KMS-11 (cell line): Measurements from ENCODE around the gene MRPS10.

Experiments used
- H2AFZ ChIP-seq: fragments of 200-600 bp; sonication (generic); 2 replicates; pipeline ENCODE4 v1.6.1; 2016; ENCODE audit warnings: antibody characterized with exemption, mixed run types, low read depth
- H3K27ac ChIP-seq: fragments of 200-600 bp; sonication (generic); 2 replicates; pipeline ENCODE4 v1.6.1; 2016; ENCODE audit warnings: mild to moderate bottlenecking, mixed run types
- H3K27me3 ChIP-seq: fragments of 200-600 bp; sonication (generic); 2 replicates; pipeline ENCODE4 v1.6.1; 2017; ENCODE audit warnings: mild to moderate bottlenecking, low read depth, mixed run types, moderate library complexity; ENCODE audit not compliant: insufficient read depth
- H3K36me3 ChIP-seq: fragments of 200-600 bp; sonication (generic); 2 replicates; pipeline ENCODE4 v1.6.1; 2017; ENCODE audit warnings: mild to moderate bottlenecking, mixed run types; ENCODE audit not compliant: insufficient read depth
- H3K4me1 ChIP-seq: fragments of 200-600 bp; sonication (generic); 2 replicates; pipeline ENCODE4 v1.6.1; 2016; ENCODE audit warnings: mild to moderate bottlenecking, low read depth, mixed run types; ENCODE audit not compliant: poor library complexity, severe bottlenecking
- H3K4me2 ChIP-seq: fragments of 200-600 bp; sonication (generic); 2 replicates; pipeline ENCODE4 v1.7.0; 2016; ENCODE audit warnings: mild to moderate bottlenecking, mixed run types
- H3K4me3 ChIP-seq: fragments of 200-600 bp; sonication (generic); IDR thresholded peaks from 2 replicates; pipeline ENCODE4 v1.6.1; 2017; ENCODE audit warnings: low read depth, low read length, mixed read lengths; ENCODE audit not compliant: insufficient read depth
- H3K79me2 ChIP-seq: fragments of 200-600 bp; sonication (generic); 2 replicates; pipeline ENCODE4 v1.6.1; 2016; ENCODE audit warnings: low read depth, mixed run types; ENCODE audit not compliant: insufficient read depth
- H3K9ac ChIP-seq: fragments of 200-600 bp; sonication (generic); 2 replicates; pipeline ENCODE4 v1.6.1; 2016; ENCODE audit warnings: mild to moderate bottlenecking, mixed run types
- H4K20me1 ChIP-seq: fragments of 200-600 bp; sonication (generic); 2 replicates; pipeline ENCODE4 v1.6.1; 2016; ENCODE audit warnings: mild to moderate bottlenecking, mixed run types; ENCODE audit not compliant: insufficient read depth
- CTCF ChIP-seq: fragments of 200-600 bp; sonication (generic); conservative IDR thresholded peaks from 2 replicates; pipeline ENCODE4 v1.6.1; 2017; ENCODE audit warnings: low read depth, mild to moderate bottlenecking, antibody characterized with exemption, low read length, moderate library complexity, mixed read lengths

Gene MRPS10

GRCh38 chr6:42163981-42164380 is 53.7 kb downstream of the MRPS10 start:
- Histone ChIP-seq H3K36me3 (no peaks in the 10 kb centered on the region), H3K27me3 (no peaks in the 10 kb centered on the region; the same call in 1 of the 2 replicates), H3K4me3 (no peak overlapping the region), H3K9ac (no peak overlapping the region), H3K27ac (no peak overlapping the region), H4K20me1 (no peaks in the 10 kb centered on the region), H2AFZ (no peak overlapping the region), H3K4me2 (no peak overlapping the region), H3K4me1 (peaks cover 12% of the 10 kb centered on the region), H3K79me2 (no peaks in the 10 kb centered on the region)
- no peak for TF ChIP-seq CTCF

- H3K27ac ChIP-seq, result no peak overlapping the region
- no peak overlapping the region for H3K4me3 ChIP-seq
- H3K4me2 ChIP-seq, result no peak overlapping the region
- H3K36me3 ChIP-seq, result no peaks in the 10 kb centered on the region
- no peaks in the 10 kb centered on the region for H4K20me1 ChIP-seq
- H2AFZ ChIP-seq, result no peak overlapping the region
- H3K9ac ChIP-seq, result no peak overlapping the region
- peaks cover 12% of the 10 kb centered on the region for H3K4me1 ChIP-seq
- TF ChIP-seq CTCF, result no peak
- H3K27me3 ChIP-seq, result no peaks in the 10 kb centered on the region; the same call in 1 of the 2 replicates
- H3K79me2 ChIP-seq, result no peaks in the 10 kb centered on the region
Measured at GRCh38 chr6:42162812-42163211, 54.8 kb downstream of the MRPS10 start.

GRCh38 chr6:42162384-42162783 is 55.3 kb downstream of the MRPS10 start:
- H3K27ac ChIP-seq, result no peak overlapping the region
- H3K36me3 ChIP-seq, result no peaks in the 10 kb centered on the region
- H2AFZ ChIP-seq, result no peak overlapping the region
- H4K20me1 ChIP-seq, result no peaks in the 10 kb centered on the region
- H3K4me1 ChIP-seq, result peaks cover 12% of the 10 kb centered on the region
- H3K27me3 ChIP-seq, result no peaks in the 10 kb centered on the region; the same call in 1 of the 2 replicates
- no peak overlapping the region for H3K9ac ChIP-seq
- H3K4me2 ChIP-seq, result no peak overlapping the region
- H3K4me3 ChIP-seq, result no peak overlapping the region
- no peak for TF ChIP-seq CTCF
- H3K79me2 ChIP-seq, result no peaks in the 10 kb centered on the region

- H3K4me2 ChIP-seq, result no peak overlapping the region
- H3K27ac ChIP-seq, result no peak overlapping the region
- no peaks in the 10 kb centered on the region for H3K4me1 ChIP-seq
- H3K36me3 ChIP-seq, result no peaks in the 10 kb centered on the region
- no peak for TF ChIP-seq CTCF
- H3K27me3 ChIP-seq, result no peaks in the 10 kb centered on the region; the same call in 1 of the 2 replicates
- no peak overlapping the region for H2AFZ ChIP-seq
- no peak overlapping the region for H3K4me3 ChIP-seq
- no peaks in the 10 kb centered on the region for H3K79me2 ChIP-seq
- H3K9ac ChIP-seq, result no peak overlapping the region
- no peaks in the 10 kb centered on the region for H4K20me1 ChIP-seq
Measured at GRCh38 chr6:42159431-42160024, 58.1 kb downstream of the MRPS10 start.
